Upper lobe of left lung (tissue), 6 donors: Measurements from ENCODE around the gene GSG1L. TPM values are rescaled to one million over a fixed set of nuclear protein-coding genes. Genes with fewer than 3 reads are reported as not detected.

Experiments used
- ATAC-seq, 2 donors: fragments of 200-7000 bp; cut with Tn5 transposase; one replicate each; pipeline ENCODE4 v1.9.1; 2022; ENCODE audit warnings: mild to moderate bottlenecking in 2 of 2, moderate library complexity in 2 of 2; ENCODE audit not compliant: low FRiP score in 2 of 2
- DNase-seq, 2 donors: peaks; one replicate each; pipeline ENCODE4 v3.0.0-alpha.2; 2019 to 2020
- H3K27ac ChIP-seq, 4 donors: fragments of 200-600 bp; sonication (generic); one replicate each; pipeline ENCODE4 v1.5.1; 2016 to 2019
- H3K27me3 ChIP-seq, 4 donors: fragments of 200-600 bp; sonication (generic); one replicate each; pipeline ENCODE4 v1.5.1; 2017 to 2019
- H3K36me3 ChIP-seq, 4 donors: fragments of 200-600 bp; sonication (generic); one replicate each; pipeline ENCODE4 v1.5.1; 2016 to 2019
- H3K4me1 ChIP-seq, 4 donors: fragments of 200-600 bp; sonication (generic); one replicate each; pipeline ENCODE4 v1.5.1; 2018 to 2019
- H3K4me3 ChIP-seq, 4 donors: fragments of 200-600 bp; sonication (generic); one replicate each; pipeline ENCODE4 v1.5.1; 2017 to 2019; ENCODE audit warnings: mild to moderate bottlenecking in 2 of 4, moderate library complexity in 1 of 4
- H3K9me3 ChIP-seq, 4 donors: fragments of 200-600 bp; sonication (generic); one replicate each; pipeline ENCODE4 v1.5.1; 2018 to 2019
- CTCF ChIP-seq, 6 experiments: fragments of 450-650 bp in 4 of 6; fragments of 200-600 bp in 2 of 6; sonication (generic) in 2 of 6; IDR thresholded peaks; one replicate each; pipeline ENCODE4 v1.5.1; 2016 to 2019; ENCODE audit warnings: antibody characterized with exemption in 6 of 6
- EP300 ChIP-seq, 4 donors: sonication (generic); formaldehyde crosslinking; IDR thresholded peaks; one replicate each; pipeline ENCODE4 v1.5.1; 2017; ENCODE audit warnings: antibody characterized with exemption in 4 of 4, control low read depth in 2 of 4
- POLR2A ChIP-seq, 4 donors: fragments of 450-650 bp; IDR thresholded peaks; one replicate each; pipeline ENCODE4 v1.5.1; 2016 to 2017; ENCODE audit warnings: antibody characterized with exemption in 4 of 4, mild to moderate bottlenecking in 2 of 4
- POLR2AphosphoS5 ChIP-seq, 2 donors: sonication (generic); formaldehyde crosslinking; IDR thresholded peaks; one replicate each; pipeline ENCODE4 v1.5.1; 2017; ENCODE audit warnings: antibody characterized with exemption in 2 of 2
- WGBS, 2 donors: methylation state at CpG; one replicate each; pipeline ENCODE4 v1.1.5; 2017 to 2018; 5-methylcytosine and 5-hydroxymethylcytosine counted together
- total RNA-seq, 6 donors: library from RNA; depleted of rRNA in 4 of 6; stranded (reverse); fragments of >200 nt in 4 of 6; gene quantifications; one replicate each; pipeline versions ENCODE4 v1.1.0 to v1.2.1, GENCODE V29; 2016 to 2021
- donor health status: DM: no; HTN: no; CAD: no; lungs with moderate emphysema.
- donor health status: DM: no; HTN: yes; CAD: no; lungs with severe emphysema.

GSG1L gene
- total RNA-seq, 6 donors from 2014 or later: 2.2 TPM; not detected in 5

GRCh38 chr16:27802664-27803439, 260.7 kb downstream of the GSG1L start:
- Histone ChIP-seq H3K4me3 (no peak overlapping the region), H3K27ac (no peak overlapping the region), H3K4me1 (no peaks in the 10 kb centered on the region), H3K36me3 (no peaks in the 10 kb centered on the region), H3K27me3 (no peaks in the 10 kb centered on the region), H3K9me3 (no peaks in the 10 kb centered on the region)
- TF ChIP-seq POLR2AphosphoS5 (IDR thresholded peaks at IDR 0.05) (no peak), CTCF (IDR thresholded peaks at IDR 0.05) (no peak), POLR2A (IDR thresholded peaks at IDR 0.05) (no peak), EP300 (IDR thresholded peaks at IDR 0.05) (no peak)
- ATAC-seq (no peak), DNase-seq (no peak)
- 65 to 73% methylated on average over 12 of the region's 12 CpGs for WGBS, 2 donors

GRCh38 chr16:27801289-27801945, 262.1 kb downstream of the GSG1L start:
- no peak for TF ChIP-seq CTCF (IDR thresholded peaks at IDR 0.05)
- TF ChIP-seq EP300 (IDR thresholded peaks at IDR 0.05): no peak
- TF ChIP-seq POLR2AphosphoS5 (IDR thresholded peaks at IDR 0.05): no peak
- TF ChIP-seq POLR2A (IDR thresholded peaks at IDR 0.05): no peak
- Histone ChIP-seq H3K36me3 (no peaks in the 10 kb centered on the region), H3K27me3 (no peaks in the 10 kb centered on the region), H3K4me1 (no peaks in the 10 kb centered on the region), H3K27ac (no peak overlapping the region), H3K9me3 (no peaks in the 10 kb centered on the region), H3K4me3 (no peak overlapping the region)
- ATAC-seq: peak in 1 of 2 donors; percentile 49
- whole genome bisulfite sequencing, 2 donors: 74 to 82% methylated on average over 18 of the region's 18 CpGs
- no peak for DNase-seq

- Histone ChIP-seq H3K27ac (no peak overlapping the region), H3K4me1 (no peaks in the 10 kb centered on the region), H3K9me3 (no peaks in the 10 kb centered on the region), H3K4me3 (no peak overlapping the region), H3K27me3 (no peaks in the 10 kb centered on the region), H3K36me3 (no peaks in the 10 kb centered on the region)
- WGBS, 2 donors: 75 to 81% methylated on average over 9 of the region's 9 CpGs
- DNase-seq: no peak
- TF ChIP-seq POLR2A (IDR thresholded peaks at IDR 0.05) (no peak), EP300 (IDR thresholded peaks at IDR 0.05) (no peak), CTCF (IDR thresholded peaks at IDR 0.05) (no peak)
- no peak for ATAC-seq
These were observed 262.7 kb downstream of the GSG1L start for GRCh38 chr16:27800817-27801216.

- DNase-seq (no peak), ATAC-seq (no peak)
- H3K27me3 ChIP-seq: no peaks in the 10 kb centered on the region
- no peaks in the 10 kb centered on the region for H3K9me3 ChIP-seq
- no peak overlapping the region for H3K4me3 ChIP-seq
- whole genome bisulfite sequencing, 2 donors: 68 to 77% methylated on average over 8 of the region's 8 CpGs
- H3K36me3 ChIP-seq: no peaks in the 10 kb centered on the region
- no peaks in the 10 kb centered on the region for H3K4me1 ChIP-seq
- TF ChIP-seq EP300 (IDR thresholded peaks at IDR 0.05): no peak
- no peak for TF ChIP-seq POLR2AphosphoS5 (IDR thresholded peaks at IDR 0.05)
- TF ChIP-seq CTCF (IDR thresholded peaks at IDR 0.05): no peak
- TF ChIP-seq POLR2A (IDR thresholded peaks at IDR 0.05): no peak
- H3K27ac ChIP-seq: no peak overlapping the region
These were observed 263.6 kb downstream of the GSG1L start for GRCh38 chr16:27799896-27800295.
